D721Med (cell line): ENCODE measurements around the gene TMEM238L.

Experiments
- DNase-seq: peaks from one replicate; pipeline ENCODE4 v3.0.0; 2011; ENCODE audit warnings: low spot score; ENCODE audit not compliant: insufficient read length
- FAIRE-seq: peaks from 2 replicates; lab custom pipeline; 2011; peaks lifted over from hg19 to GRCh38; lab: Jason Lieb, UNC
- TF ChIP-seq, protein P1 (sequence below): IDR thresholded peaks from 2 replicates; pipeline ENCODE4 v1.5.1; 2012; ENCODE audit warnings: mild to moderate bottlenecking, control low read depth; ENCODE audit not compliant: insufficient read depth; ENCODE audit errors: missing control alignments

The TMEM238L gene

DNA sequence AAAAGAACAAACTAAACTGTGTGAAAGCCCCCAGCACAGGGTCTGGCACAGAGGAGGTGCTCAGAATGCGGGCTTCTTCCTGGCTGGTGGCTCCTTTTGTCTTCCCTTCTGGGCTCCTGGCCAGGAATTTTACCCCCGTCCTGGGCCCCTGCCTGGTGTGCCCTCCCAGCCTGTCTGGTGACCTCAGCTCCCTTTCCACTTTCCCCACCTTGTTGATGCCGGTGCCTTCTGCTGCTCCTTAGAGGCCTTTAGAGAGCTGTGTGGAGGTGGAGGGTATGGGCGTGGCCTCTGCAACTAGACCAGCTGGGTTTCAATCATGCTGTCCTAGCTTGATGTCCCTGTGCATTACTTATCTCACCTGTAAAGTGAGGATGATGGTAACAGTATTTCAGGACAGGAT lies 17.2 kb upstream of the TMEM238L start:
- DNase-seq: no peak
- TF ChIP-seq, protein P1, sequence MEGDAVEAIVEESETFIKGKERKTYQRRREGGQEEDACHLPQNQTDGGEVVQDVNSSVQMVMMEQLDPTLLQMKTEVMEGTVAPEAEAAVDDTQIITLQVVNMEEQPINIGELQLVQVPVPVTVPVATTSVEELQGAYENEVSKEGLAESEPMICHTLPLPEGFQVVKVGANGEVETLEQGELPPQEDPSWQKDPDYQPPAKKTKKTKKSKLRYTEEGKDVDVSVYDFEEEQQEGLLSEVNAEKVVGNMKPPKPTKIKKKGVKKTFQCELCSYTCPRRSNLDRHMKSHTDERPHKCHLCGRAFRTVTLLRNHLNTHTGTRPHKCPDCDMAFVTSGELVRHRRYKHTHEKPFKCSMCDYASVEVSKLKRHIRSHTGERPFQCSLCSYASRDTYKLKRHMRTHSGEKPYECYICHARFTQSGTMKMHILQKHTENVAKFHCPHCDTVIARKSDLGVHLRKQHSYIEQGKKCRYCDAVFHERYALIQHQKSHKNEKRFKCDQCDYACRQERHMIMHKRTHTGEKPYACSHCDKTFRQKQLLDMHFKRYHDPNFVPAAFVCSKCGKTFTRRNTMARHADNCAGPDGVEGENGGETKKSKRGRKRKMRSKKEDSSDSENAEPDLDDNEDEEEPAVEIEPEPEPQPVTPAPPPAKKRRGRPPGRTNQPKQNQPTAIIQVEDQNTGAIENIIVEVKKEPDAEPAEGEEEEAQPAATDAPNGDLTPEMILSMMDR: no peak
- no peak for FAIRE-seq

DNA sequence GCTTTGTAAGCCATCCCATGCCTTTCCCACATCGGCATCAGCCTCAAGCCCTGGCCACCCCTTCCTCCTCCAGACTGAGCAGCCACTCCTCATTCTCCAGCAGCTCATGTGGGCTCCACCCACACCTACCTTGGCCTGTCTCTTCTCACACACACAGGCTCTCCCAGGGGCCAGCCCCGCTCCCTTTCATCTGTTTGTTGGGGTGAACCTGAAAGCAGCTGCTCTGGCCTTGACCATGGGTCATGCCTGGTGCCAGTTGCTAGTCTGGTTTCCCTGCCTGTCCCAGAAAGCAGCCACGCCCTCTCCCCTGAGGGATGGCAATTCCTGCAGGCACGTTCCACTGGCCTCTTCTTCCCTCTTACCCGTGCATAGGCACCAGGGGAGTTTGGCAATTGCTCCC lies 11.4 kb upstream of the TMEM238L start:
- FAIRE-seq (no peak), DNase-seq (no peak)
- TF ChIP-seq, protein P1: no peak

DNA sequence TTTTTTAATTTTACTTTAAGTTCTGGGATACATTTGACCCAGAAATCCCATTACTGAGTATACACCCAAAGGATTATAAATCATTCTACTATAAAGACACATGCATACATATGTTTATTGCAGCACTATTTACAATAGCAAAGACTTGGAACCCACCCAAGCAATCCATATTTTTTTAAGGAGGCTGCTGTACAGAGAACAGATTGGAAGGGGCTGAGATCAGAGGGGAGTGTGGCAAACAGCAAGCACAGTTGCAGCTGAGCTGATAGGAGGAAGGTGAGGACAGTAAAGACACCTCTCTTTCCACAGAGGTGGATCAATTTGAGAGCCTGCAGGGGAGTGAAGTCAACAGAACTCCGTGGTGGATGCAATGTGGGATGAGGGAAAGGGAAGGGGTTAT lies 10.2 kb upstream of the TMEM238L start:
- FAIRE-seq (no peak), DNase-seq (no peak)
- TF ChIP-seq, protein P1: no peak

DNA sequence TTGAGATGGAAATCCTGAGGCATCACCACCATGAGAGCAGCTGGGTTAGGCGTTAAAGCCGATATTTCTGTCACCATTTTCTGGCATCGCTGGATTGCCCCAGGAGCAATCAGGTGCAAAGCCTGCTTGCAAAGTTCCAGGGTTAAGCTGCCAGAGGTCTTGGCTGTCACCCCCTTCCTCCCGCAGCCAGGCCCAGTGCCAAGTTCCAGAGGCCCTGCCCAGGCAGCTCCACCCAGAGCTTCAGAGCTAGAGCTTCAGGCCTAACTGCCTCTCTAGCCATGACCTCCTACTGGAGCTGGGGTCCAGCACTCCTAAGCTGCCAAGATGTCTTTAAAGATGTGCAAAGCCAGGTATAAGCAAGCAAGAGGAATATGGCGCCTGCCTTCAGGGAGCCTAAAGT lies 8.8 kb upstream of the TMEM238L start:
- TF ChIP-seq, protein P1: no peak
- DNase-seq: no peak
- FAIRE-seq: no peak

DNA sequence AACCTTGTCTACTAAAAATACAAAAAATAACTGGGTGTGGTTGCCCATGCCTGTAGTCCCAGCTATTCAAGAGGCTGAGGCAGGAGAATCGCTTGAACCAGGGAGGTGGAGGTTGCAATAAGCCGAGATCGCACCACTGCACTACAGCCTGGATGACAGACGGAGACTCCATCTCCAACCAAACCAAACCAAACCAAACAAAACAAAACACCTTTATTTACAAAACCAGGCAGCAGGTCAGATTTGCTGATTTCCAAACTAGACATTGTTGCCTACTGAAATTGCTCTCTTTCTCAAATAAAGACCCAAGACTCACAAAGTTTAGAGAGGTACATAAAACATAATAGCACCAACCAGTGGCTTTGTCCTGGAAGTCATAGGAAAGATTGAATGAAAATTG lies 5.7 kb upstream of the TMEM238L start:
- FAIRE-seq (no peak), DNase-seq (no peak)
- TF ChIP-seq, protein P1: no peak

DNA sequence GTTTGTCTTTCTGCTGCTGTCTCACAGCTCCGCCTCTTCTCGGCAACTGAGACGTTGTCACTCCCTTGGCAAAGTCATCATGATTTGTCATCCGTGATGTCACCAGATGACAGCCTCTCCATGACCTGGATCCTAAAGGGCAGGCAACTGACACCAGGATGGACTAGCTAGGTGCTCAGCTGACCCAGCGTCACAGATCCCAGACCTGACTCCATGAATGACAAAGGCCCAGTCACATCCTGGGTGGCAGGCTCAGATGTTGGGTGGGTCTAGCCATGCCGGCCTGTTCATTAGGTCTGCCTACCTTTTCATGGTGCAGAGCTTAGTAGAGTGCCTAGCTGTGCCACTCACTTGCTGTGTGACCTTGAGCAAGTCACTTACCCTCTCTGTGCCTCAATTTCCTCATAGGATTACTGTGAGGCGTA lies 3.8 kb upstream of the TMEM238L start:
- TF ChIP-seq, protein P1: no peak
- no peak for FAIRE-seq
- no peak for DNase-seq

DNA sequence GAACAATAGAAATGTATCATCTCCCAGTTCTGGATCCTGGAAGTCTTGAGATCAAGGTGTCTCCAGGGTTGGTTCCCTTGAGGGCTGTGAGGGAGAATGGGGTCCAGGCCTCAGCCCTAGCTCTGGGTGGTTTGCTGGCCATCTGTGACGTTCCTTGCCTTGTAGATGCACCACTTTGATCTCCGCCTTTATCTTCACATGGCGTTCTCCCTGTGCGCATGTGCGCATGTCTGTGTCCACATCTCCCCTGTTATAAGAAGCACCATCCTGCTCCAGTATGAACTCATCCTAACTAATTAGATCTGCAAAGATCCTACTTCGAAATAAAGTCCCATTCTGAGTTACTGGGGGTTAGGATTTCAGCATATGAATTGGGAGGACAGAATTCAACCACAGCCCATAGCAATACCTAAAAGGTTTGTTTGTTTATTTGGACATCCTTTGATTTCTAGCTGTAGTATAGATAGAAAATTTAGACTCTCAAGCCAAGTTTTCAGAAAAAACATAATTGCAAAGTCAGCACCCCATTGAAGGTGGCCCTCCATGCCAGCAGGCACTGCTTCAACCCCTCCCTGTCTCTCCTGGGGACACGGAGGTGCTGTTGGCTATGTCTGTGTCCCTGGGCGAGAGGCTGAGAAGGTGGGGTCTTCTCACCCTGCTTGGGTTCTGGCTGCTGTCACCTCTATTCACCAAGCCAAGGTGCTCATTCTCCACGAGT lies 2.8 kb upstream of the TMEM238L start:
- DNase-seq: no peak
- TF ChIP-seq, protein P1: no peak
- no peak for FAIRE-seq
